Transverse colon (tissue), 4 donors: ENCODE results near the gene NAA16. TPM values are rescaled to one million over a fixed set of nuclear protein-coding genes. Genes with fewer than 3 reads are reported as not detected.
A peak's percentile ranks its signal among the peaks of the same experiment; 100 is the strongest.
"Not testable (repeated sequence)": the region's sequence is repeated elsewhere in the genome, so short reads cannot be mapped to it uniquely, and the experiment has no call there.

Experiments
- DNase-seq: peaks from one replicate; pipeline ENCODE4 v3.0.0-alpha.2; 2019
- H3K27ac ChIP-seq, 4 donors: fragments of 200-600 bp; sonication (generic); 2 replicates each; pipeline ENCODE4 v1.5.1; 2016 to 2018; ENCODE audit warnings: inconsistent platforms in 4 of 4
- H3K27me3 ChIP-seq: fragments of 200-600 bp; sonication (generic); 2 replicates; pipeline ENCODE4 v1.5.1; 2017; ENCODE audit warnings: inconsistent platforms
- H3K36me3 ChIP-seq, 4 donors: fragments of 200-600 bp; sonication (generic); 2 replicates each; pipeline ENCODE4 v1.5.1; 2017 to 2019; ENCODE audit warnings: inconsistent platforms in 4 of 4
- H3K4me1 ChIP-seq, 4 donors: fragments of 200-600 bp; sonication (generic); 2 replicates each; pipeline ENCODE4 v1.5.1; 2017 to 2020; ENCODE audit warnings: inconsistent platforms in 4 of 4
- H3K4me3 ChIP-seq, 4 donors: fragments of 200-600 bp; sonication (generic); 1 replicate in 1 of 4; 2 replicates in 3 of 4; pipeline versions ENCODE4 v1.5.1 to v1.6.1; 2017 to 2019; ENCODE audit warnings: inconsistent platforms in 4 of 4
- H3K9me3 ChIP-seq, 2 donors: fragments of 200-600 bp; sonication (generic); 2 replicates each; pipeline ENCODE4 v1.5.1; 2017 to 2019; ENCODE audit warnings: inconsistent platforms in 2 of 2
- EP300 ChIP-seq: sonication (generic); formaldehyde crosslinking; IDR thresholded peaks from one replicate; pipeline ENCODE4 v1.6.1; 2017; ENCODE audit warnings: antibody characterized with exemption, low read depth
- POLR2A ChIP-seq: fragments of 450-650 bp; IDR thresholded peaks from one replicate; pipeline ENCODE4 v1.6.1; 2016; ENCODE audit warnings: antibody characterized with exemption, mild to moderate bottlenecking, moderate library complexity
- POLR2AphosphoS5 ChIP-seq, 3 donors: sonication (generic); formaldehyde crosslinking; IDR thresholded peaks; one replicate each; pipeline ENCODE4 v1.6.1; 2016; ENCODE audit warnings: antibody characterized with exemption in 3 of 3
- WGBS, 2 donors: methylation state at CpG; one replicate each; pipeline ENCODE4 v1.1.5; 2018; ENCODE audit warnings: low coverage in 1 of 2; 5-methylcytosine and 5-hydroxymethylcytosine counted together
- in situ Hi-C, 4 donors: fragments of 200-750 bp; cut with MboI; loops; one replicate each; pipeline versions ENCODE4 v1.15.0 to v1.15.1; 2017; ENCODE audit warnings: low sequenced_read_pairs in 3 of 4, low pct_ligation_motif_present in 1 of 4, low pct_unique_long_range_greater_than_20kb in 1 of 4
- intact Hi-C: fragments of 100-400 bp; cut with DNase I; formaldehyde crosslinking; loops from one replicate; pipeline ENCODE4 v1.15.1; 2023; ENCODE audit warnings: low total_unique reads
- total RNA-seq, 4 donors: library from RNA; depleted of rRNA; stranded (reverse); fragments of >200 nt; gene quantifications; one replicate each; pipeline ENCODE4 v1.1.0, GENCODE V29; 2016
- TF ChIP-seq, protein P1 (sequence below), 5 experiments: fragments of 200-600 bp in 3 of 5; fragments of 450-650 bp in 2 of 5; sonication (generic) in 3 of 5; IDR thresholded peaks; 1 replicate in 2 of 5; 2 replicates in 3 of 5; pipeline ENCODE4 v1.5.1; 2016 to 2017; ENCODE audit warnings: antibody characterized with exemption in 5 of 5, inconsistent platforms in 3 of 5, mild to moderate bottlenecking in 2 of 5, moderate library complexity in 1 of 5

The NAA16 gene
- total RNA-seq, 4 donors from 2014 or later = 9.1 to 38.6 (median 19.6) TPM

GRCh38 chr13:41352935-41353840, 42.1 kb downstream of the NAA16 start:
- no peak overlapping the region for H3K27ac ChIP-seq

GRCh38 chr13:41354416-41354815, 43.3 kb downstream of the NAA16 start:
- in situ Hi-C loops = loop anchor here in 1 of 4 donors (10.0 kb wide), 1 partner anchor 300 kb away; no protein-coding TSS in a partner anchor
- H3K27ac ChIP-seq = no peak overlapping the region

More at GRCh38 chr13:41352935-41353840, 42.1 kb downstream of the NAA16 start:
- no peak for DNase-seq
- H3K9me3 ChIP-seq = no peaks in the 10 kb centered on the region
- WGBS, 2 donors = 51 to 53% methylated on average over 14 of the region's 14 CpGs
- H3K4me3 ChIP-seq = no peak overlapping the region
- in situ Hi-C loops = loop anchor here in 1 of 4 donors (10.0 kb wide), 1 partner anchor 302 kb away; no protein-coding TSS in a partner anchor
- peaks cover 0 to 4% (median 0%) of the 10 kb centered on the region in 4 donors for H3K4me1 ChIP-seq
- no peaks in the 10 kb centered on the region for H3K27me3 ChIP-seq
- H3K36me3 ChIP-seq = peaks cover 0 to 6% (median 0%) of the 10 kb centered on the region in 4 donors
- TF ChIP-seq, protein P1, sequence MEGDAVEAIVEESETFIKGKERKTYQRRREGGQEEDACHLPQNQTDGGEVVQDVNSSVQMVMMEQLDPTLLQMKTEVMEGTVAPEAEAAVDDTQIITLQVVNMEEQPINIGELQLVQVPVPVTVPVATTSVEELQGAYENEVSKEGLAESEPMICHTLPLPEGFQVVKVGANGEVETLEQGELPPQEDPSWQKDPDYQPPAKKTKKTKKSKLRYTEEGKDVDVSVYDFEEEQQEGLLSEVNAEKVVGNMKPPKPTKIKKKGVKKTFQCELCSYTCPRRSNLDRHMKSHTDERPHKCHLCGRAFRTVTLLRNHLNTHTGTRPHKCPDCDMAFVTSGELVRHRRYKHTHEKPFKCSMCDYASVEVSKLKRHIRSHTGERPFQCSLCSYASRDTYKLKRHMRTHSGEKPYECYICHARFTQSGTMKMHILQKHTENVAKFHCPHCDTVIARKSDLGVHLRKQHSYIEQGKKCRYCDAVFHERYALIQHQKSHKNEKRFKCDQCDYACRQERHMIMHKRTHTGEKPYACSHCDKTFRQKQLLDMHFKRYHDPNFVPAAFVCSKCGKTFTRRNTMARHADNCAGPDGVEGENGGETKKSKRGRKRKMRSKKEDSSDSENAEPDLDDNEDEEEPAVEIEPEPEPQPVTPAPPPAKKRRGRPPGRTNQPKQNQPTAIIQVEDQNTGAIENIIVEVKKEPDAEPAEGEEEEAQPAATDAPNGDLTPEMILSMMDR (IDR thresholded peaks at IDR 0.05) = peak; percentile 77 to 91 (median 84)
- TF ChIP-seq POLR2A = no peak
- intact Hi-C loops = no loop called here

GRCh38 chr13:41356385-41356648, 45.2 kb downstream of the NAA16 start:
- H3K27ac ChIP-seq, H3K4me1 ChIP-seq, H3K4me3 ChIP-seq, intact Hi-C loops, DNase-seq, H3K9me3 ChIP-seq, H3K27me3 ChIP-seq, H3K36me3 ChIP-seq: not testable (repeated sequence)
- in situ Hi-C loops = loop anchor here in 1 of 4 donors (10.0 kb wide), 1 partner anchor 298 kb away; no protein-coding TSS in a partner anchor
- WGBS, 2 donors = 78 to 93% methylated on average over 5 of the region's 5 CpGs

More at GRCh38 chr13:41354416-41354815, 43.3 kb downstream of the NAA16 start:
- H3K4me3 ChIP-seq = no peak overlapping the region
- peaks cover 0 to 4% (median 0%) of the 10 kb centered on the region in 4 donors for H3K36me3 ChIP-seq
- no peak for DNase-seq
- no peaks in the 10 kb centered on the region for H3K27me3 ChIP-seq
- no peak for TF ChIP-seq POLR2AphosphoS5 (IDR thresholded peaks at IDR 0.05)
- no peak for TF ChIP-seq EP300
- TF ChIP-seq, protein P1 (IDR thresholded peaks at IDR 0.05) = no peak
- no peak for TF ChIP-seq POLR2A
- H3K9me3 ChIP-seq = no peaks in the 10 kb centered on the region
- intact Hi-C loops = no loop called here
- 74 to 88% methylated on average over 5 of the region's 5 CpGs for WGBS, 2 donors
- peaks cover 0 to 4% (median 0%) of the 10 kb centered on the region in 4 donors for H3K4me1 ChIP-seq

GRCh38 chr13:41356786-41357185, 45.7 kb downstream of the NAA16 start:
- 87 to 90% methylated on average over 4 to 6 of the region's 6 CpGs for WGBS, 2 donors
- H3K27me3 ChIP-seq = no peaks in the 10 kb centered on the region
- DNase-seq = no peak
- peaks cover 0 to 4% (median 0%) of the 10 kb centered on the region in 4 donors for H3K36me3 ChIP-seq
- no peak overlapping the region for H3K4me3 ChIP-seq
- H3K27ac ChIP-seq = no peak overlapping the region
- no peaks in the 10 kb centered on the region for H3K9me3 ChIP-seq
- in situ Hi-C loops (loop anchor here in 1 of 4 donors (10.0 kb wide), 1 partner anchor 298 kb away; no protein-coding TSS in a partner anchor), intact Hi-C loops (no loop called here)
- TF ChIP-seq, protein P1 (IDR thresholded peaks at IDR 0.05) = no peak
- H3K4me1 ChIP-seq = peaks cover 0 to 4% (median 0%) of the 10 kb centered on the region in 4 donors
